GM19463 (cell line): ENCODE data around the gene KRTAP10-3.

Experiments used
- ATAC-seq: cut with Tn5 transposase; IDR thresholded peaks from one replicate; pipeline ENCODE4 v1.9.1; 2021; ENCODE audit warnings: mild to moderate bottlenecking, moderate library complexity; ENCODE audit not compliant: unreplicated experiment

KRTAP10-3 gene

DNA sequence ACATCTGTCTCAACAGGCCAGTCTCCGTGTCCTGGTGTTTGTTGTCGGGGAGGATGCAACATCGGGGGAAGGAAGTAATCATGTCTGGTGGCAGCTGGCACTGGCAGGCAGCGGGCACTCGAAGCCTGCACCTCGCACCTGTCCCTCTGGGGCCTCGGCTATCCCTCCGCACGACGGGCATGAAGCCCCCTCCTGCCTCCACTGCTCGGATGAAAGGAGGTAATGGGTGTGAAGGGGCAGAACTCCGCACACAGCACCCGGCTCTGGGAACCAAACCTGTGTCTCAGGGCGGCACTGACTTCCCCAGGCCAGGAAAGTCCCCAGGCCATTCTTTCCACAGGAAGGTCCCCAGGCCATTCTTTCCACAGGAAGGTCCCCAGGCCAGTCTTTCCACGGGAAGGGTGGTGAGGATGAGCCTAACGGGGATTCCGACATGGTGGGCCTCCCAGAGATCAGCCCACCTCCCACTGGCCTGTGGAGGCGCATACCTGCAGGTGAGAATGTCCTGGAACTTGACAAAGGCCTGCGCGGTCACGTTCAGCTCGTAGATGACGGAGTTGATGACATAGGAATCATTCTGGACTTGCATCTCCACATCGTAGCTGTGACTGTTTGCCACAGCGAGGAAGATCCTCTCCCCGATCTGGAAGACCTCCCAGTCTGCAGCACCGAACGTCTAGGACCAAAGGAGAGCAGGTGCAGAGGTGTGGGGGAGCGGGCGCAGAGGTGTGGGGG, 49.7 kb downstream of the KRTAP10-3 start:
- ATAC-seq = no peak

DNA sequence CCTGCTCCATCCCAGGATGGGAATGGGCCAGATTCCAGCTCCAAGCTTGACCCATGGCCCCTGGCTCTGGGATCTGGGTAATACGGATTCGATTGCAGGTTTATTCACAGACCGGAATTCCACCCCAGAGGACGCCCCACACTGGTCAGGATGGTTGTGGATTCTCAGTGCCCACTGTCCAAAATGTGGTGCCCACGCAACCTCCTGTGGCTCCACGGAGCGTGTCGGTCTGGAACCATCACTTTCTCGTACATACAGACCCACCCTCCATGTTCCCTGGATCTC, 50.2 kb downstream of the KRTAP10-3 start:
- no peak for ATAC-seq
